Astrocyte of the spinal cord (primary cell): ENCODE data around the gene KRT86.

Source experiments
- DNase-seq: peaks from one replicate; pipeline ENCODE4 v3.0.0; 2011; ENCODE audit warnings: low read depth, low spot score
- H3K4me3 ChIP-seq: 2 replicates; pipeline ENCODE4 v1.5.1; 2011; ENCODE audit warnings: low read depth, mild to moderate bottlenecking, low read length, moderate library complexity
- in situ Hi-C: cut with HindIII; loops from 2 replicates; pipeline ENCODE4 v1.10.0; 2017; ENCODE audit warnings: low sequenced_read_pairs
- TF ChIP-seq, protein P1 (sequence below): IDR thresholded peaks from 2 replicates; pipeline ENCODE4 v1.5.1; 2012; ENCODE audit warnings: low read depth, mild to moderate bottlenecking, low read length, inconsistent platforms

Gene KRT86

DNA sequence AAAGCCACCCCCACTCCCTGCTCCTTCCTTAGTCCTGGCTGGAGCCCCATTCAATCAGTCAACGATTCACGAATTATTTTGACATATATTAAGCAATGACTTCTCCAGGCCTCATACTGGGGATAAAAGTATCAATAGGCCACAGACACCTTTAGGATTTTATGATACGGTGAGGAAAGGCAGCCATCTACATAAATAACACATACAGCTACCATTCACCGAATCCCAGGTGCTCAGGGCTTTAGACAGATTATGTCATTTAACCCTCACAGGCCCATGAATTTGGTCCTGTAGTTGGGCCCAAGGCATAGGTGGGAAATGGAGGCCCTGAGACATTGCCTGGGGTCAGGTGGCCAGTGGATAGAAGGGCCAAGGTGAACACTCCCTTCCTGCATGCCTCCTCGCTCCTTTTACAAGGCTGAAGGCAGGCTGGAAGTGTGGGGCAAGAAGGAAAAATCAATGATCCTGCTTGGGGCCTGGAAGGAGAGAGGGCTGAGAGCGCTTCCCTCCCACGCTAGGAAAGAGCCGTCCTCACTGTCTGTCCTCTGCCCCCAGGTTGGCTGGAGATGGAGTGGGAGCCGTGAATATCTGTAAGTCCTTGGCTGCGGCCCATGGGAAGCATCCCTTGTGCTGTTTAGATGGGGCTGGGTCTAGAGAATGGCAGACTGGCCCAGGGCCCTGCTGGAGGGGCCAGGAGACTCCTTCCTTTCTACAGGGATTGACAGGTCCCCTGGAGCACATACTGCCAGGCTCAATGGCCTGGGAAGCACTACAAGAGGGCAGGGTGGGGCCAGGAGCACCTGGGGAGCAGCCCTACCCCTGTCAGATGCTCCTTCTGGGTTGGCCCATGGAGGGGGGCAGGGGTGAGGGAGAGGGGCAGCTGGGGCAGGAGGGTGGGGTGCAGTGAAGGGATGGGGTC, 26.6 kb upstream of the KRT86 start:
- H3K4me3 ChIP-seq = no peak overlapping the region
- no peak for DNase-seq
- in situ Hi-C loops = no loop called here
- TF ChIP-seq, protein P1, sequence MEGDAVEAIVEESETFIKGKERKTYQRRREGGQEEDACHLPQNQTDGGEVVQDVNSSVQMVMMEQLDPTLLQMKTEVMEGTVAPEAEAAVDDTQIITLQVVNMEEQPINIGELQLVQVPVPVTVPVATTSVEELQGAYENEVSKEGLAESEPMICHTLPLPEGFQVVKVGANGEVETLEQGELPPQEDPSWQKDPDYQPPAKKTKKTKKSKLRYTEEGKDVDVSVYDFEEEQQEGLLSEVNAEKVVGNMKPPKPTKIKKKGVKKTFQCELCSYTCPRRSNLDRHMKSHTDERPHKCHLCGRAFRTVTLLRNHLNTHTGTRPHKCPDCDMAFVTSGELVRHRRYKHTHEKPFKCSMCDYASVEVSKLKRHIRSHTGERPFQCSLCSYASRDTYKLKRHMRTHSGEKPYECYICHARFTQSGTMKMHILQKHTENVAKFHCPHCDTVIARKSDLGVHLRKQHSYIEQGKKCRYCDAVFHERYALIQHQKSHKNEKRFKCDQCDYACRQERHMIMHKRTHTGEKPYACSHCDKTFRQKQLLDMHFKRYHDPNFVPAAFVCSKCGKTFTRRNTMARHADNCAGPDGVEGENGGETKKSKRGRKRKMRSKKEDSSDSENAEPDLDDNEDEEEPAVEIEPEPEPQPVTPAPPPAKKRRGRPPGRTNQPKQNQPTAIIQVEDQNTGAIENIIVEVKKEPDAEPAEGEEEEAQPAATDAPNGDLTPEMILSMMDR = no peak

DNA sequence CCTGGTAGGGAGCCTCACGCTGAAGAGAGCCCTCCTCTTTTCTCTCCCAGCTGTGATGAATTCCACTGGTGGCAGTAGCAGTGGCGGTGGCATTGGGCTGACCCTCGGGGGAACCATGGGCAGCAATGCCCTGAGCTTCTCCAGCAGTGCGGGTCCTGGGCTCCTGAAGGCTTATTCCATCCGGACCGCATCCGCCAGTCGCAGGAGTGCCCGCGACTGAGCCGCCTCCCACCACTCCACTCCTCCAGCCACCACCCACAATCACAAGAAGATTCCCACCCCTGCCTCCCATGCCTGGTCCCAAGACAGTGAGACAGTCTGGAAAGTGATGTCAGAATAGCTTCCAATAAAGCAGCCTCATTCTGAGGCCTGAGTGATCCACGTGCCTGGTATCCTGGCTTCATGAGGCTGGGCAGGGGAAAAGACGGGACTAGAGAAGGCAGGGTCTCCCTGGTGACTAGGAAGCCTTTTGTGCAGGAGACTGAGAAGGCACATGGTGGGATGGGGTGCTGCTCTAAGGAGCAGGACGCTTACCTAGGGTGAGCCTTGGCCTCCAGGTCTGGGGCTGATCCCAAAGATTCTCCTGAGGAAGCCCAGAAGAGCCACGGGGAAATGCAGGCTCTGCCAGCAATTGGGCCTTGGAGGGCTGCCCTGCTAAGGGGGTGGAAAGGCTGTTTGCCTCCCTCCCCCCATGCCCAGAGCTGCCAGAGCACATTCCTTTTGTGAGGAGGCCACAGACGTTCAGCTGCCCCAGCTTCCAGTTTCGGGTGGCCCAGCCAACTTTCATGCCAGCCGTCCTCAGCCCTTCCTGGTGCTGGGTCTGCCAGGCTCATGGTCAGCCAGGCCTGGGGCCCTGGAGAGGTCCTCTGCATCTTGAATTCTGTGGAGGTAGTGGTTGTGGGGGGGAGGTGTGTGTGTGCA, 25.6 kb upstream of the KRT86 start:
- in situ Hi-C loops = no loop called here
- DNase-seq = no peak
- no peak overlapping the region for H3K4me3 ChIP-seq
- TF ChIP-seq, protein P1 = no peak

DNA sequence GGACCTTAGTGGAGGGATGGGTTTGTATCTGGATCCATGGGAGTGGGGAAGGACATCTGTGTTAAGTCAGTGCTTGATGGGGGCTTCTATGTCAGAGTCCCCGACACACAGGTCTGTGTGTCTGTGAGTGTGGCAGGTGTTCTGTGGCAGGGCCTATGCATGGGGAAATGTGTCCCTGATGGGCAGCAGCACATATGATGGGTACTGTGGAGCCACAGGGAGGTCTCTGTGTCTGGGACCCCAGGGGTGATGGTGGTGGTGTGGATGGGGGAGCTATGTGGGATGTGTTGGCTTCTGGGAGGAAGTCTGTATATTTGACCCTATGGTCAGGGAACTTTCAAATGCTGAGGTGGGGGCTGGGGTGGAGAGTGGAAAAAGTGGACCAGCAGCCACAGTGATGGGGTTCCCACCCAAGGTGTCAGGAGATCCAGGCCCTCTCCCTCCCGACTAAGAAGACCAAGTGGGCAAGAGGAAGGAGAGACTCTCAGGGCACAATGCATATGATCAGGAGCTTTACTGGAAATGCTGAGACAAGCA, 24.9 kb upstream of the KRT86 start:
- in situ Hi-C loops = no loop called here
- H3K4me3 ChIP-seq = no peak overlapping the region
- TF ChIP-seq, protein P1 = no peak
- no peak for DNase-seq

DNA sequence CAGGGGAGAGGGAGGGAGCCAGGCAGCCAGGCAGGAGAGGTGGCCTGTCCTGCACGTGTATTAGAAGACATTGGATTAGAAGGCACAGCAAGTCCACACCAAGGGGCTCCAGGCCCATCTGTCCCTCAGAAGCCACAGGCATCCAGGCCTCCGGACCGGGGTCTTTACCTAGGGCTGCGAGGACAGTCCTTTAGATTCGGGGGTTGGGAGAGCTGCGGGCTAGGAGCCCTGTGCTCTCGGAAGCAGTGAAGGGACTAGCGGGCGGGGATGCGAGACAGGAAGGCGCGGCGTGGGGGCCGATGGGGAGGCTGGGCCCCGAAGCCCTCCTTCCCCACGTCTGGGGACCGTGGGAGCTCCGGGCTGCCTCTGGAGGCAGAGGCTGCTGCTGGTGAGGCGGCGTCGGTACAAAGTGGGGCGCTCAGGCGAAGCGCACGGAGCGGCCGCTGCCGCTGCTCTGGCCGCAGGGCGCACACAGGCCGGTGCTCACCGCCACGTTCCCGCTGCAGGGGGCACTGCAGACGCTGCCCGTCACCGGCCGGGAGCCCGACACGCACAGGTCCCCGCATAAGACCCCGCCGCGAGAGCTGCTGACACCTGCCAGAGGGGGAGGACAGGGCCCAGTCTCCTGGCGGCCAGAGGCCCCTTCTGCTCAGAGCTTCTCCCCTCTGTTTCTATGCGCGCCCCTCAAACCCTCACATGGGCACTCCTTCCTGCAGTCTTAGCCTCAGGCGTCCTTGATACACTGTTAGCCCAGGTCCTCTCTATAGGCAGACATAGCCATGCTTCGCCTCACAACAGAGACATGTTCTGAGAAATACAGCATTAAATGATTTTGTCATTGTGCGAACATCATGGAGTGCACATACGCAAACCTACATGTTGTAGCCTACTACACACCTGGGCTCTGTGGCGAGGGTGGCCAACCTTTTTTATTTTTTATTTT, 24.1 kb upstream of the KRT86 start:
- TF ChIP-seq, protein P1 = no peak
- no peak overlapping the region for H3K4me3 ChIP-seq
- no peak for DNase-seq
- in situ Hi-C loops = no loop called here

DNA sequence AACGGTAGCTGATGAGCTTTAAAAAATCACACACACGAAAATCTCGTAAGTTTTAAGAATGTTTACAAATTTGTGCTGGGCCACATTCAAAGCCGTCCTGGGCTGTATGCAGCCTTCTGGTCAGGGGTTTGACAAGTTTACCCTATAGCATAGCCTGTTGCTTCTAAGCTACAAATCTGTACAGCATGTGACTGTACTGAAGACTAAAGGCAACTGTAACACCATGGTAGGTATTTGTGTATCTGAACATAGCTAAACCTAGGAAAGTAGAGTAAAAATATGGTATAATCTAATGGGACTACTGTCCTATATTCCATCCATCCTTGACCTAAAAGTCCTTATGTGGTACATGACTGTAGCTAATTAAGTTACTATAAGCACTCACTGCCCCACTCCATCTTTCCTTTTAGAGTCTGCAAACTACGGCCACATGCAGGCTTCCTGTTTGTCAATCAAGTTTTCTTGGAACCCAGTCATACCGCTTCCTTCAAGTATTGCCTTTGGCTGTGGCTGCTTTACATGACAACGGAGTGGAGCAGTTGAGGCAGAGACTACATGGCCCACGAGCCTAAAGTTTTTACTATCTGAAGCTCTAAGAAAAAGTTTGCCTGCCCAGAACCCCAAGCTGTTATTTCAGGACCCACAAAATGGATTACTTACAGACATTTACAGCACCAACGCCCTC, 22.9 kb upstream of the KRT86 start:
- in situ Hi-C loops = no loop called here
- no peak for DNase-seq
- no peak overlapping the region for H3K4me3 ChIP-seq
- TF ChIP-seq, protein P1 = no peak
